IPS-NIHi7 (cell line): ENCODE measurements around the gene SMYD5.
"Not testable (repeated sequence)": the region's sequence is repeated elsewhere in the genome, so short reads cannot be mapped to it uniquely, and the experiment has no call there.

Source experiments
- DNase-seq: peaks from one replicate; pipeline ENCODE4 v3.0.0; 2012; ENCODE audit warnings: mixed read lengths; ENCODE audit errors: extremely low spot score

Gene SMYD5

GRCh38 chr2:73259704-73260337, 45.8 kb downstream of the SMYD5 start:
- DNase-seq, result no peak

GRCh38 chr2:73260338-73260984, 46.4 kb downstream of the SMYD5 start:
- peak; percentile 88 for DNase-seq

- no peak for DNase-seq
Observed at GRCh38 chr2:73262108-73262651, 48.1 kb downstream of the SMYD5 start.

- DNase-seq, result not testable (repeated sequence)
Observed at GRCh38 chr2:73262691-73263429, 48.8 kb downstream of the SMYD5 start.

GRCh38 chr2:73263540-73264331, 49.7 kb downstream of the SMYD5 start:
- no peak for DNase-seq

- DNase-seq, result no peak
Observed at GRCh38 chr2:73264332-73264606, 50.2 kb downstream of the SMYD5 start.

GRCh38 chr2:73264783-73265182, 50.7 kb downstream of the SMYD5 start:
- no peak for DNase-seq

GRCh38 chr2:73265298-73266060, 51.4 kb downstream of the SMYD5 start:
- no peak for DNase-seq

GRCh38 chr2:73266061-73266901, 52.2 kb downstream of the SMYD5 start:
- no peak for DNase-seq

GRCh38 chr2:73267008-73267407, 53.0 kb downstream of the SMYD5 start:
- DNase-seq, result no peak

GRCh38 chr2:73268366-73268829, 54.4 kb downstream of the SMYD5 start:
- DNase-seq, result no peak

- peak; percentile 90 for DNase-seq
Observed at GRCh38 chr2:73268830-73269685, 55.0 kb downstream of the SMYD5 start.

- DNase-seq, result no peak
Observed at GRCh38 chr2:73269686-73270465, 55.8 kb downstream of the SMYD5 start.

- no peak for DNase-seq
Observed at GRCh38 chr2:73272270-73272669, 58.2 kb downstream of the SMYD5 start.
